CD4-positive, alpha-beta memory T cell (primary cell): ENCODE results near the gene NAB2. TPM values are rescaled to one million over a fixed set of nuclear protein-coding genes. Genes with fewer than 3 reads are reported as not detected.

Experiments used
- CTCF ChIA-PET: fragments of 350-600 bp; sonication (Branson Sonifier 250); formaldehyde crosslinking; loops from one replicate; lab custom pipeline; 2021; ENCODE audit warnings: inconsistent platforms; ENCODE audit not compliant: partially characterized antibody; lab: Charles Lee
- POLR2A ChIA-PET: fragments of 350-600 bp; sonication (Branson Sonifier 250); formaldehyde crosslinking; loops from one replicate; lab custom pipeline; 2021; ENCODE audit not compliant: partially characterized antibody; lab: Charles Lee
- DNase-seq, 5 donors: peaks; one replicate each; pipeline versions ENCODE4 v3.0.0 to v3.0.0-alpha.2; 2020 to 2022; ENCODE audit warnings: mixed read lengths in 1 of 5
- H3K27ac ChIP-seq: one replicate; pipeline ENCODE4 v1.7.0; 2013; ENCODE audit warnings: low read depth, low read length
- H3K27me3 ChIP-seq: 2 replicates; pipeline ENCODE4 v1.7.0; 2013; ENCODE audit warnings: mild to moderate bottlenecking, low read length, moderate library complexity; ENCODE audit not compliant: insufficient read depth
- H3K36me3 ChIP-seq: 2 replicates; pipeline ENCODE4 v1.7.0; 2013; ENCODE audit warnings: mild to moderate bottlenecking, low read length, moderate library complexity; ENCODE audit not compliant: insufficient read depth
- H3K4me1 ChIP-seq: 2 replicates; pipeline ENCODE4 v1.7.0; 2013; ENCODE audit warnings: mild to moderate bottlenecking, low read length, moderate library complexity; ENCODE audit not compliant: insufficient read depth
- H3K4me3 ChIP-seq, 2 donors: one replicate each; pipeline ENCODE4 v1.7.0; 2013; ENCODE audit warnings: low read length in 2 of 2, mild to moderate bottlenecking in 1 of 2
- H3K9me3 ChIP-seq, 2 donors: one replicate each; pipeline ENCODE4 v1.7.0; 2013; ENCODE audit warnings: low read length in 2 of 2, control low read depth in 1 of 2; ENCODE audit not compliant: control insufficient read depth in 1 of 2
- H3K27ac Mint-ChIP-seq, 7 donors: one replicate each; pipeline ENCODE4 v1.8.0; 2020 to 2021; ENCODE audit warnings: mixed read lengths in 7 of 7, mild to moderate bottlenecking in 6 of 7, inconsistent platforms in 3 of 7, moderate library complexity in 3 of 7
- H3K27me3 Mint-ChIP-seq, 2 donors: one replicate each; pipeline ENCODE4 v1.8.0; 2020 to 2021; ENCODE audit warnings: mixed read lengths in 2 of 2
- H3K36me3 Mint-ChIP-seq, 2 donors: one replicate each; pipeline ENCODE4 v1.8.0; 2020 to 2021; ENCODE audit warnings: mixed read lengths in 2 of 2, inconsistent platforms in 1 of 2, mild to moderate bottlenecking in 1 of 2
- H3K4me1 Mint-ChIP-seq, 4 donors: one replicate each; pipeline ENCODE4 v1.8.0; 2020 to 2021; ENCODE audit warnings: mixed read lengths in 4 of 4, mild to moderate bottlenecking in 1 of 4
- H3K4me3 Mint-ChIP-seq, 8 donors: one replicate each; pipeline ENCODE4 v1.8.0; 2020 to 2021; ENCODE audit warnings: mixed read lengths in 8 of 8, mild to moderate bottlenecking in 7 of 8, moderate library complexity in 6 of 8, inconsistent platforms in 3 of 8
- H3K9me3 Mint-ChIP-seq, 8 donors: one replicate each; pipeline ENCODE4 v1.8.0; 2020 to 2021; ENCODE audit warnings: mixed read lengths in 8 of 8, mild to moderate bottlenecking in 5 of 8, inconsistent platforms in 3 of 8, moderate library complexity in 1 of 8
- intact Hi-C: fragments of 100-400 bp; cut with micrococcal nuclease; formaldehyde crosslinking; loops from one replicate; pipeline ENCODE4 v1.15.1; 2023
- polyA plus RNA-seq, 2 donors: library from polyadenylated mRNA; unstranded; fragments of 300-500 nt; fragmentation: Illumina TruSeq; gene quantifications; one replicate each; pipeline ENCODE4 v1.2.3, GENCODE V29; 2021
- total RNA-seq, 2 experiments: library from RNA; stranded (reverse); gene quantifications; one replicate each; pipeline ENCODE4 v1.2.3, GENCODE V29; 2021

Gene NAB2, protein sequence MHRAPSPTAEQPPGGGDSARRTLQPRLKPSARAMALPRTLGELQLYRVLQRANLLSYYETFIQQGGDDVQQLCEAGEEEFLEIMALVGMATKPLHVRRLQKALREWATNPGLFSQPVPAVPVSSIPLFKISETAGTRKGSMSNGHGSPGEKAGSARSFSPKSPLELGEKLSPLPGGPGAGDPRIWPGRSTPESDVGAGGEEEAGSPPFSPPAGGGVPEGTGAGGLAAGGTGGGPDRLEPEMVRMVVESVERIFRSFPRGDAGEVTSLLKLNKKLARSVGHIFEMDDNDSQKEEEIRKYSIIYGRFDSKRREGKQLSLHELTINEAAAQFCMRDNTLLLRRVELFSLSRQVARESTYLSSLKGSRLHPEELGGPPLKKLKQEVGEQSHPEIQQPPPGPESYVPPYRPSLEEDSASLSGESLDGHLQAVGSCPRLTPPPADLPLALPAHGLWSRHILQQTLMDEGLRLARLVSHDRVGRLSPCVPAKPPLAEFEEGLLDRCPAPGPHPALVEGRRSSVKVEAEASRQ
- total RNA-seq (10 to 100 TPM; 17.5 to 19.5 TPM), polyA plus RNA-seq (1 to 10 TPM in 1 of 2 donors, under 1 TPM in 1; 0.41 to 1.8 TPM)

DNA sequence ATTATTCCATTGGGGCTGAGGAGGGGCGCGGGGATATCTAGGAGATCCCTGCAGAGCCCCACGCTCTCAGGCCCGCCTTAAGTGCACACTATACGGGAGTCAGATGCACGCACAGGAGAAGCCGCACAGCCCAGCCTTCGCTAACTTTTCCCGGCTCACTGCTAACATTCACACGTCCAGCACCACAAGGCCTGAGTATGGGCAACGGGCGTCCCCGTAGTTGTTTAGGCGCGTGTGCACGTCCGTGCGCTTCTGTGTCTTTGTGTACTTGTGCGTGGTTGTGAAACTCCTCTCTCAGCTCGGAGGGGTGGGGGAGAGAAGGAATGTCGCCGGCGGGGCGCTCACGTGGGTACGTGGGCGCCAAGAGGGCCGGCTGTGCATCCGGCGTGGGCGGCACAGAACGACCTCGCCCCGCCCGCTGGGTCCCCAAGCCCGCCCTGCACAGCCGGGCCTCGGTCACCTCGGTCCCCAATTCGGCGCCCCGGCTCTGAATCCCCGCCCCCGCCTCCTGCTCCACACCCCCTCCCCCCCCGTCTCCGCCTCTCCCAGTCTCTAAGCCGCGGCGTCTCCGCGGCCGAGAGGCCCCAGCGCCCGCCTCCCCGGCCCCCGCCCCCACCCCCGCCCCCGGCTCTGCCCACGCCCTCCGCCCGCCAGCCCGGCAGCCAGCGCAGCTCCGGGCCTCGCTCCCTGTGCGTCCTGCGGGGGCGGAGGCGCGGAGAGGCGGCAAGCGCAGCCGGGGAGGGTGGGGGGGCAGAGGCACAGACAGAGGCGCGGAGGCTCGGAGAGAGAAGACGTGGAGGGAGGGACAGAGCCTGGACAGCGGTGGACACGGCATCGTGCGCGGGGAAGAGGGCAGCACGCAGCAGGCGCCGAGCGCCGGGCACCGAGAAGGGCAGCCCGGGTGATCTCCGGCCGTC, at the start of gene NAB2:
Gene NAB2, plus strand, starts transcription at position 761 of the 917 bp plus-strand sequence. CDS start 158 bp downstream, outside the sequence.
- H3K4me3 Mint-ChIP-seq = peak within 1 kb of the TSS; percentile 92 to 98 (median 95)
- peak within 1 kb of the TSS; percentile 90 to 91 for H3K4me3 ChIP-seq
- H3K27ac Mint-ChIP-seq = peak within 1 kb of the TSS; percentile 97 to 99 (median 98)

GRCh38 chr12:57040211-57040610, 48.7 kb upstream of the NAB2 start:
- POLR2A ChIA-PET = interaction anchor here (0.8 kb wide), 1 partner anchor 28 kb away, joined by 3 read pairs; no protein-coding TSS in a partner anchor
- H3K9me3 ChIP-seq = no peaks in the 10 kb centered on the region
- no peak overlapping the region for H3K4me3 ChIP-seq
- DNase-seq = no peak
- H3K4me1 Mint-ChIP-seq = peaks cover 0 to 2% (median 0%) of the 10 kb centered on the region in 4 donors
- H3K4me3 Mint-ChIP-seq = no peak overlapping the region
- CTCF ChIA-PET = interaction anchor here (1.6 kb wide), 1 partner anchor 8 kb away, joined by 3 read pairs; no protein-coding TSS in a partner anchor
- H3K4me1 ChIP-seq = no peaks in the 10 kb centered on the region
- peaks cover 3 to 4% of the 10 kb centered on the region in 2 donors for H3K27me3 Mint-ChIP-seq
- no peaks in the 10 kb centered on the region for H3K27me3 ChIP-seq
- no peak overlapping the region for H3K27ac ChIP-seq
- H3K27ac Mint-ChIP-seq = peak overlapping the region in 1 of 7 donors; percentile 17
- no peaks in the 10 kb centered on the region for H3K36me3 Mint-ChIP-seq
- H3K9me3 Mint-ChIP-seq = no peaks in the 10 kb centered on the region
- H3K36me3 ChIP-seq = no peaks in the 10 kb centered on the region
- intact Hi-C loops = no loop called here

More for the DNA sequence above, at the start of gene NAB2:
- Histone ChIP-seq H3K27ac (peak within 1 kb of the TSS; percentile 97), H3K27me3 (no peaks in the 10 kb centered on the region), H3K4me1 (peaks cover 52% of the 10 kb centered on the region), H3K9me3 (no peaks in the 10 kb centered on the region), H3K36me3 (peaks cover 9% of the 10 kb centered on the region)
- intact Hi-C loops = loop anchor here (1.0 to 5.0 kb wide), 5 partner anchors 10 to 759 kb away; partner anchors contain the start of genes CDK4, CTDSP2, NEMP1 and STAT6
- Mint-ChIP-seq H3K36me3 (peaks cover 0 to 37% of the 10 kb centered on the region in 2 donors), H3K9me3 (no peaks in the 10 kb centered on the region), H3K27me3 (no peaks in the 10 kb centered on the region), H3K4me1 (peaks cover 40 to 77% (median 53%) of the 10 kb centered on the region in 4 donors)
- ChIA-PET CTCF (interaction anchor here (1.6 to 11.0 kb wide), 3 partner anchors 9 to 22 kb away, joined by 6 to 184 read pairs (median 109); partner anchors contain the start of genes NEMP1 and STAT6), POLR2A (interaction anchor here (0.6 to 17.6 kb wide), 12 partner anchors 10 to 970 kb away, joined by 3 to 622 read pairs (median 6); partner anchors contain the start of genes BAZ2A, GLI1, LRP1 and NEMP1)
- DNase-seq = peak; percentile 89 to 94 (median 92)

- Histone ChIP-seq H3K4me1 (no peaks in the 10 kb centered on the region), H3K9me3 (no peaks in the 10 kb centered on the region), H3K4me3 (no peak overlapping the region), H3K27ac (no peak overlapping the region), H3K27me3 (no peaks in the 10 kb centered on the region), H3K36me3 (no peaks in the 10 kb centered on the region)
- H3K27me3 Mint-ChIP-seq = peaks cover 2 to 3% of the 10 kb centered on the region in 2 donors
- H3K4me3 Mint-ChIP-seq = no peak overlapping the region
- no peak for DNase-seq
- peaks cover 0 to 2% (median under 1%) of the 10 kb centered on the region in 4 donors for H3K4me1 Mint-ChIP-seq
- intact Hi-C loops = no loop called here
- H3K27ac Mint-ChIP-seq = no peak overlapping the region
- H3K36me3 Mint-ChIP-seq = no peaks in the 10 kb centered on the region
- ChIA-PET POLR2A (interaction anchor here (0.8 kb wide), 1 partner anchor 28 kb away, joined by 3 read pairs; no protein-coding TSS in a partner anchor), CTCF (interaction anchor here (1.1 to 1.6 kb wide), 2 partner anchors 8 to 28 kb away, joined by 3 to 4 read pairs; no protein-coding TSS in a partner anchor)
- no peaks in the 10 kb centered on the region for H3K9me3 Mint-ChIP-seq
Observed at GRCh38 chr12:57040750-57041149, 48.2 kb upstream of the NAB2 start.

GRCh38 chr12:57042695-57043094, 46.2 kb upstream of the NAB2 start:
- no peak overlapping the region for H3K4me3 ChIP-seq
- intact Hi-C loops = no loop called here
- ChIA-PET CTCF (no interaction called here), POLR2A (no interaction called here)
- no peaks in the 10 kb centered on the region for H3K36me3 ChIP-seq
- Mint-ChIP-seq H3K4me3 (no peak overlapping the region), H3K4me1 (peaks cover 10 to 19% (median 14%) of the 10 kb centered on the region in 4 donors), H3K27ac (no peak overlapping the region), H3K36me3 (no peaks in the 10 kb centered on the region), H3K9me3 (no peaks in the 10 kb centered on the region), H3K27me3 (peaks cover 0 to 3% of the 10 kb centered on the region in 2 donors)
- no peaks in the 10 kb centered on the region for H3K9me3 ChIP-seq
- H3K27ac ChIP-seq = no peak overlapping the region
- peaks cover 12% of the 10 kb centered on the region for H3K4me1 ChIP-seq
- no peaks in the 10 kb centered on the region for H3K27me3 ChIP-seq
- DNase-seq = no peak

DNA sequence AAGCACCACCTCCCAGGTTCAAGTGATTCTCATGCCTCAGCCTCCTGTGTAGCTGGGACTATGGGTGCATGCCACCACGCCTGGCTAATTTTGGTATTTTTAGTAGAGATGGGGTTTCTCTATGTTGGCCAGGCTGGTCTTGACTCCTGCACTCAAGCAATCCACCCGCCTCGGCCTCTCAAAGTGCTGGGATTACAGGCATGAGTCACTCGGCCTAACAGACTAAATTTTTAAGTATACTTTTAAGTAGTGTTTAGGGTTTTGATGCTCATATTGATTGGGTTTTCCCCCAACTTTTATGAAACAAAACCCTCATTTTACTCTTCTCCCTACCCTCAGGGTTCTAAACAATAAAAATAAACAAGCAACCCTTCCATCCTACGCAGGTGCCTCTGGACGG, 44.4 kb upstream of the NAB2 start:
- Histone ChIP-seq H3K27ac (no peak overlapping the region), H3K36me3 (no peaks in the 10 kb centered on the region), H3K27me3 (no peaks in the 10 kb centered on the region), H3K4me1 (peaks cover 18% of the 10 kb centered on the region), H3K4me3 (no peak overlapping the region), H3K9me3 (no peaks in the 10 kb centered on the region)
- no peak for DNase-seq
- peaks cover 9 to 24% (median 18%) of the 10 kb centered on the region in 4 donors for H3K4me1 Mint-ChIP-seq
- no peaks in the 10 kb centered on the region for H3K36me3 Mint-ChIP-seq
- ChIA-PET POLR2A (no interaction called here), CTCF (no interaction called here)
- H3K9me3 Mint-ChIP-seq = no peaks in the 10 kb centered on the region
- H3K4me3 Mint-ChIP-seq = no peak overlapping the region
- H3K27me3 Mint-ChIP-seq = peaks cover 0 to 3% of the 10 kb centered on the region in 2 donors
- intact Hi-C loops = no loop called here
- H3K27ac Mint-ChIP-seq = no peak overlapping the region

GRCh38 chr12:57044889-57045288, 44.0 kb upstream of the NAB2 start:
- H3K36me3 ChIP-seq = no peaks in the 10 kb centered on the region
- no peaks in the 10 kb centered on the region for H3K27me3 ChIP-seq
- DNase-seq = no peak
- no peaks in the 10 kb centered on the region for H3K9me3 Mint-ChIP-seq
- H3K27me3 Mint-ChIP-seq = peaks cover 0 to 3% of the 10 kb centered on the region in 2 donors
- no peak overlapping the region for H3K27ac ChIP-seq
- H3K4me1 ChIP-seq = peaks cover 18% of the 10 kb centered on the region
- no peak overlapping the region for H3K4me3 Mint-ChIP-seq
- H3K4me1 Mint-ChIP-seq = peaks cover 9 to 24% (median 18%) of the 10 kb centered on the region in 4 donors
- ChIA-PET POLR2A (no interaction called here), CTCF (no interaction called here)
- no peaks in the 10 kb centered on the region for H3K9me3 ChIP-seq
- H3K4me3 ChIP-seq = no peak overlapping the region
- H3K27ac Mint-ChIP-seq = no peak overlapping the region
- intact Hi-C loops = no loop called here
- no peaks in the 10 kb centered on the region for H3K36me3 Mint-ChIP-seq
